ENCODE measurements around the gene TNNT2.

Gene TNNT2

GRCh38 chr1:201331166-201331565 lies 46.3 kb downstream of the TNNT2 start:
- DNase-seq: no peak

- DNase-seq: no peak
Observed at GRCh38 chr1:201330541-201330940, 46.9 kb downstream of the TNNT2 start.

- DNase-seq: no peak
Observed at GRCh38 chr1:201329801-201330200, 47.7 kb downstream of the TNNT2 start.

GRCh38 chr1:201329286-201329685 lies 48.2 kb downstream of the TNNT2 start:
- DNase-seq: no peak

GRCh38 chr1:201328576-201328975 lies 48.9 kb downstream of the TNNT2 start:
- no peak for DNase-seq

GRCh38 chr1:201327687-201328240 lies 49.7 kb downstream of the TNNT2 start:
- DNase-seq: no peak

GRCh38 chr1:201326710-201327109 lies 50.8 kb downstream of the TNNT2 start:
- DNase-seq: no peak

- no peak for DNase-seq
Observed at GRCh38 chr1:201325678-201326060, 51.8 kb downstream of the TNNT2 start.

GRCh38 chr1:201324821-201325677 lies 52.4 kb downstream of the TNNT2 start:
- DNase-seq: no peak

- DNase-seq: no peak
Observed at GRCh38 chr1:201324306-201324705, 53.2 kb downstream of the TNNT2 start.

- DNase-seq: no peak
Observed at GRCh38 chr1:201322653-201323510, 54.6 kb downstream of the TNNT2 start.

- no peak for DNase-seq
Observed at GRCh38 chr1:201321826-201322390, 55.6 kb downstream of the TNNT2 start.

GRCh38 chr1:201320168-201320788 lies 57.2 kb downstream of the TNNT2 start:
- DNase-seq: no peak

- no peak for DNase-seq
Observed at GRCh38 chr1:201319631-201320030, 57.8 kb downstream of the TNNT2 start.

GRCh38 chr1:201318504-201319340 lies 58.8 kb downstream of the TNNT2 start:
- DNase-seq: no peak

GRCh38 chr1:201317551-201317950 lies 59.9 kb downstream of the TNNT2 start:
- DNase-seq: no peak

GRCh38 chr1:201316556-201316955 lies 60.9 kb downstream of the TNNT2 start:
- DNase-seq: no peak

GRCh38 chr1:201313086-201313485 lies 64.4 kb downstream of the TNNT2 start:
- DNase-seq: no peak

GRCh38 chr1:201312298-201312697 lies 65.2 kb downstream of the TNNT2 start:
- DNase-seq: no peak

GRCh38 chr1:201311356-201312011 lies 66.0 kb downstream of the TNNT2 start:
- DNase-seq: peak; percentile 57 to 79

GRCh38 chr1:201310986-201311355 lies 66.5 kb downstream of the TNNT2 start:
- peak; percentile 66 to 70 for DNase-seq
